ENCODE measurements around the gene AFP. TPM values are rescaled to one million over a fixed set of nuclear protein-coding genes. Genes with fewer than 3 reads are reported as not detected.
A peak's percentile ranks its signal among the peaks of the same experiment; 100 is the strongest.

AFP gene
- polyA plus RNA-seq, 3 donors, result not detected

- peaks cover 0 to 2% (median 0%) of the 10 kb centered on the region in 7 donors for H3K9me3 Mint-ChIP-seq
- H3K27me3 Mint-ChIP-seq (ENCODE audit: low read depth in 3 of 3), result peaks cover 0 to 1% (median 1%) of the 10 kb centered on the region in 3 donors
- Histone ChIP-seq H3K4me2 (replicated peaks; ENCODE audit: extremely low read depth, low read length, poor library complexity, severe bottlenecking) (no peak overlapping the region), H3K4me3 (replicated peaks in 1 of 3; ENCODE audit: low read depth in 2 of 3, low read length in 3 of 3) (no peak overlapping the region), H3K36me3 (replicated peaks in 1 of 2; ENCODE audit: control insufficient read depth in 1 of 2, insufficient read depth in 2 of 2, low read length in 2 of 2) (no peaks in the 10 kb centered on the region), H3K27me3 (ENCODE audit: control insufficient read depth in 2 of 2, insufficient read depth in 2 of 2, low read length in 2 of 2) (no peaks in the 10 kb centered on the region), H3K79me2 (ENCODE audit: insufficient read depth, low read length) (no peaks in the 10 kb centered on the region), H3K27ac (ENCODE audit: low read depth in 1 of 2, low read length in 2 of 2) (no peak overlapping the region), H3K4me1 (ENCODE audit: control insufficient read depth in 1 of 2, insufficient read depth in 2 of 2, low read length in 2 of 2) (no peaks in the 10 kb centered on the region), H2AFZ (ENCODE audit: insufficient read depth, low read depth, low read length, poor library complexity, severe bottlenecking) (no peak overlapping the region), H3K9ac (ENCODE audit: insufficient read depth, low read length, poor library complexity, severe bottlenecking) (no peak overlapping the region), H3K9me3 (replicated peaks in 1 of 2; ENCODE audit: control insufficient read depth in 1 of 2, insufficient read depth in 1 of 2, low read length in 2 of 2) (no peaks in the 10 kb centered on the region), H4K20me1 (ENCODE audit: insufficient read depth, low read length) (no peaks in the 10 kb centered on the region)
- no peak for DNase-seq
- no peak overlapping the region for H3K27ac Mint-ChIP-seq
- H3K4me1 Mint-ChIP-seq, result no peaks in the 10 kb centered on the region
- no peak for TF ChIP-seq CTCF (IDR thresholded peaks at IDR 0.05)
- 100% methylated on average over 1 of the region's 4 CpGs for WGBS (ENCODE audit: insufficient coverage)
- H3K4me3 Mint-ChIP-seq, result no peak overlapping the region
- intact Hi-C loops (cut with micrococcal nuclease), result no loop called here
- no peaks in the 10 kb centered on the region for H3K36me3 Mint-ChIP-seq
Observed at GRCh38 chr4:73458184-73459047, 22.4 kb downstream of the AFP start.

GRCh38 chr4:73459048-73459421 is 23.0 kb downstream of the AFP start:
- no peak for DNase-seq
- H3K4me2 ChIP-seq (replicated peaks; ENCODE audit: extremely low read depth, low read length, poor library complexity, severe bottlenecking), result no peak overlapping the region
- H3K9me3 ChIP-seq (replicated peaks in 1 of 2; ENCODE audit: control insufficient read depth in 1 of 2, insufficient read depth in 1 of 2, low read length in 2 of 2), result no peaks in the 10 kb centered on the region
- H3K27me3 Mint-ChIP-seq (ENCODE audit: low read depth in 3 of 3), result peaks cover 0 to 1% (median 1%) of the 10 kb centered on the region in 3 donors
- H3K79me2 ChIP-seq (ENCODE audit: insufficient read depth, low read length), result no peaks in the 10 kb centered on the region
- H2AFZ ChIP-seq (ENCODE audit: insufficient read depth, low read depth, low read length, poor library complexity, severe bottlenecking), result no peak overlapping the region
- H3K4me1 ChIP-seq (ENCODE audit: control insufficient read depth in 1 of 2, insufficient read depth in 2 of 2, low read length in 2 of 2), result no peaks in the 10 kb centered on the region
- H3K27ac ChIP-seq (ENCODE audit: low read depth in 1 of 2, low read length in 2 of 2), result no peak overlapping the region
- peaks cover 0 to 2% (median 0%) of the 10 kb centered on the region in 7 donors for H3K9me3 Mint-ChIP-seq
- no peaks in the 10 kb centered on the region for H3K27me3 ChIP-seq (ENCODE audit: control insufficient read depth in 2 of 2, insufficient read depth in 2 of 2, low read length in 2 of 2)
- TF ChIP-seq CTCF (IDR thresholded peaks at IDR 0.05), result no peak
- H3K27ac Mint-ChIP-seq, result peak overlapping the region in 1 of 7 donors; percentile 28
- H3K9ac ChIP-seq (ENCODE audit: insufficient read depth, low read length, poor library complexity, severe bottlenecking), result no peak overlapping the region
- no peaks in the 10 kb centered on the region for H3K36me3 Mint-ChIP-seq
- no peak overlapping the region for H3K4me3 ChIP-seq (replicated peaks in 1 of 3; ENCODE audit: low read depth in 2 of 3, low read length in 3 of 3)
- no peaks in the 10 kb centered on the region for H4K20me1 ChIP-seq (ENCODE audit: insufficient read depth, low read length)
- H3K4me1 Mint-ChIP-seq, result no peaks in the 10 kb centered on the region
- no peaks in the 10 kb centered on the region for H3K36me3 ChIP-seq (replicated peaks in 1 of 2; ENCODE audit: control insufficient read depth in 1 of 2, insufficient read depth in 2 of 2, low read length in 2 of 2)
- WGBS (ENCODE audit: insufficient coverage), result 60% methylated on average over 2 of the region's 3 CpGs
- H3K4me3 Mint-ChIP-seq, result no peak overlapping the region
- intact Hi-C loops (cut with micrococcal nuclease), result no loop called here

All from CD14-positive monocyte (primary cell).